22Rv1 (cell line): ENCODE measurements around the gene C1orf198.

Source experiments
- CTCF ChIP-seq: fragments of 450-650 bp; IDR thresholded peaks from 2 replicates; pipeline ENCODE4 v1.5.1; 2017; ENCODE audit warnings: mild to moderate bottlenecking
- ZFX ChIP-seq: fragments of 450-650 bp; IDR thresholded peaks from 2 replicates; pipeline ENCODE4 v1.6.1; 2017; ENCODE audit warnings: antibody characterized with exemption, borderline replicate concordance

GRCh38 chr1:230907472-230908205 lies 39.3 kb upstream of the C1orf198 start:
- no peak for TF ChIP-seq CTCF
- TF ChIP-seq ZFX, result no peak
